ENCODE results near the gene ARFGEF3. TPM values are rescaled to one million over a fixed set of nuclear protein-coding genes. Genes with fewer than 3 reads are reported as not detected.

The ARFGEF3 gene
- total and polyA plus RNA-seq, 2 donors (not counting 1 experiment from before 2014, with no cell fraction given) = not detected

DNA sequence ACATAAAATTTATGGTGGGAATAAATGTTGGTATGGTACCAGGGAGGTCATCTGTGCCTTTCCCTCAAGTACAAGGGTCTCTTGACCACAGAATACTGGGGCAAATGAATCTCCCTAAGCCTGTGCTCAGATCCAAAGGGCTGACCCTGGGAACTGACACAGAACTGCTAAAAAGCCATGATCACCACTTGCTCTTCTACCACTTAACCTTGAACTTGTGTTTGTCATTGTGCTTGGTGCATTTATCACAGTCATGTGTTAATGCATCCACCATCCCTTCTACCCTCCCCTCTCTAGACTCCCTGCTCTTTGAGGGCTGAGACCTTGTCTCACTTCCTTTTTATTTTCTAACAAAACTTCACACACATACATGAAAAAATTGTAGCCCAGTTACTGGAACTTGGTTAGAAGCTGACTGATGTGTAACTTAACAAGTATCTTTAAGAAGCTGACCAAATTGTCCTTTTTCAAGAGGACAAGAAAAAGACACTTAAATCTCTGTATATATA is 102.7 kb downstream of the ARFGEF3 start:
- Histone ChIP-seq H3K9ac (ENCODE audit: low read length) (no peak overlapping the region), H3K4me1 (ENCODE audit: control insufficient read depth in 2 of 2, insufficient read depth in 2 of 2, low read length in 2 of 2) (no peaks in the 10 kb centered on the region), H3K27ac (ENCODE audit: low read length in 2 of 2) (no peak overlapping the region), H3K4me3 (ENCODE audit: control extremely low read depth in 1 of 5, extremely low read depth in 1 of 5, insufficient read depth in 1 of 5, low read depth in 2 of 5, low read length in 4 of 5) (no peak overlapping the region), H3K27me3 (replicated peaks in 1 of 4; ENCODE audit: control extremely low read depth in 1 of 4, control insufficient read depth in 3 of 4, insufficient read depth in 4 of 4, low read length in 3 of 4) (peaks cover 0 to 8% (median 0%) of the 10 kb centered on the region in 4 experiments), H4K20me1 (ENCODE audit: control insufficient read depth, insufficient read depth, low read length, poor library complexity, severe bottlenecking) (no peaks in the 10 kb centered on the region), H2AFZ (ENCODE audit: insufficient read depth, low read depth, low read length, poor library complexity, severe bottlenecking) (no peak overlapping the region), H3K4me2 (replicated peaks; ENCODE audit: low read depth, low read length, poor library complexity, severe bottlenecking) (no peak overlapping the region), H3K79me2 (ENCODE audit: control insufficient read depth, insufficient read depth, low read length) (no peaks in the 10 kb centered on the region), H3K9me3 (ENCODE audit: control extremely low read depth in 1 of 3, control insufficient read depth in 2 of 3, insufficient read depth in 1 of 3, low read length in 2 of 3) (no peaks in the 10 kb centered on the region), H3K36me3 (replicated peaks in 1 of 2; ENCODE audit: control extremely low read depth in 1 of 2, control insufficient read depth in 1 of 2, extremely low read depth in 1 of 2, insufficient read depth in 2 of 2, low read length in 1 of 2) (no peaks in the 10 kb centered on the region)
- Mint-ChIP-seq H3K27me3 (peaks cover 10% of the 10 kb centered on the region), H3K27ac (no peak overlapping the region), H3K4me1 (no peaks in the 10 kb centered on the region), H3K9me3 (ENCODE audit: insufficient read depth) (no peaks in the 10 kb centered on the region), H3K4me3 (no peak overlapping the region)
- intact Hi-C loops (cut with micrococcal nuclease) = no loop called here
- ATAC-seq (ENCODE audit: low read depth) (no peak), DNase-seq (no peak)
- POLR2A ChIA-PET = no interaction called here
- TF ChIP-seq, protein P1, sequence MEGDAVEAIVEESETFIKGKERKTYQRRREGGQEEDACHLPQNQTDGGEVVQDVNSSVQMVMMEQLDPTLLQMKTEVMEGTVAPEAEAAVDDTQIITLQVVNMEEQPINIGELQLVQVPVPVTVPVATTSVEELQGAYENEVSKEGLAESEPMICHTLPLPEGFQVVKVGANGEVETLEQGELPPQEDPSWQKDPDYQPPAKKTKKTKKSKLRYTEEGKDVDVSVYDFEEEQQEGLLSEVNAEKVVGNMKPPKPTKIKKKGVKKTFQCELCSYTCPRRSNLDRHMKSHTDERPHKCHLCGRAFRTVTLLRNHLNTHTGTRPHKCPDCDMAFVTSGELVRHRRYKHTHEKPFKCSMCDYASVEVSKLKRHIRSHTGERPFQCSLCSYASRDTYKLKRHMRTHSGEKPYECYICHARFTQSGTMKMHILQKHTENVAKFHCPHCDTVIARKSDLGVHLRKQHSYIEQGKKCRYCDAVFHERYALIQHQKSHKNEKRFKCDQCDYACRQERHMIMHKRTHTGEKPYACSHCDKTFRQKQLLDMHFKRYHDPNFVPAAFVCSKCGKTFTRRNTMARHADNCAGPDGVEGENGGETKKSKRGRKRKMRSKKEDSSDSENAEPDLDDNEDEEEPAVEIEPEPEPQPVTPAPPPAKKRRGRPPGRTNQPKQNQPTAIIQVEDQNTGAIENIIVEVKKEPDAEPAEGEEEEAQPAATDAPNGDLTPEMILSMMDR (IDR thresholded peaks at IDR 0.05) = no peak
- CTCF ChIA-PET = no interaction called here

DNA sequence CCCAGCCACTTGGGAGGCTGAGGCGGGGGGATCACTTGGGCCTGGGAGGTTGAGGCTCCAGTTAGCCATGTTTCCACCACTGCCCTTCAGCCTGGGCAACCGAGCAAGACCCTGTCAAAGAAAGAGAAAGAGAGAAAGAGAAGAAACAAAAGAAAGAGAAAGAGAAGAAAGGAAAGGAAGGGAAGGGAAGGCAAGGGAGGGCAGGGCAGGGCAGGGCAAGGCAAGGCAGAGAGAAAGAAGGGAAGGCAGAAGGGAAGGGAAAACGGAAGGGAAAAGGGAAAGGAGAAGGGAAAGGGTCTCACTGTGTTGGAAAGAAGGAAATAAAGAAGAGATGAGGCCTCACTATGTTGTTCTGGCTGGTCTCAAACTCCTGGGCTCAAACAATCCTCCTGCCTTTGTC is 104.4 kb downstream of the ARFGEF3 start:
- Mint-ChIP-seq H3K27me3 (peaks cover 16% of the 10 kb centered on the region), H3K4me1 (no peaks in the 10 kb centered on the region), H3K27ac (no peak overlapping the region), H3K4me3 (no peak overlapping the region), H3K9me3 (ENCODE audit: insufficient read depth) (no peaks in the 10 kb centered on the region)
- intact Hi-C loops (cut with micrococcal nuclease) = no loop called here
- no peak overlapping the region for H2AFZ ChIP-seq (ENCODE audit: insufficient read depth, low read depth, low read length, poor library complexity, severe bottlenecking)
- H3K4me3 ChIP-seq (ENCODE audit: control extremely low read depth in 1 of 5, extremely low read depth in 1 of 5, insufficient read depth in 1 of 5, low read depth in 2 of 5, low read length in 4 of 5) = no peak overlapping the region
- no peak overlapping the region for H3K27ac ChIP-seq (ENCODE audit: low read length in 2 of 2)
- H3K79me2 ChIP-seq (ENCODE audit: control insufficient read depth, insufficient read depth, low read length) = no peaks in the 10 kb centered on the region
- ATAC-seq (ENCODE audit: low read depth) (no peak), DNase-seq (no peak)
- H3K36me3 ChIP-seq (replicated peaks in 1 of 2; ENCODE audit: control extremely low read depth in 1 of 2, control insufficient read depth in 1 of 2, extremely low read depth in 1 of 2, insufficient read depth in 2 of 2, low read length in 1 of 2) = no peaks in the 10 kb centered on the region
- peaks cover 0 to 11% (median 2%) of the 10 kb centered on the region in 4 experiments for H3K27me3 ChIP-seq (replicated peaks in 1 of 4; ENCODE audit: control extremely low read depth in 1 of 4, control insufficient read depth in 3 of 4, insufficient read depth in 4 of 4, low read length in 3 of 4)
- CTCF ChIA-PET = no interaction called here
- no peaks in the 10 kb centered on the region for H3K9me3 ChIP-seq (ENCODE audit: control extremely low read depth in 1 of 3, control insufficient read depth in 2 of 3, insufficient read depth in 1 of 3, low read length in 2 of 3)
- 83% methylated on average over 1 of the region's 3 CpGs for WGBS (ENCODE audit: insufficient coverage)
- TF ChIP-seq, protein P1 (IDR thresholded peaks at IDR 0.05) = no peak
- TF ChIP-seq EZH2 (IDR thresholded peaks at IDR 0.05; ENCODE audit: borderline replicate concordance, insufficient read depth, low read depth, low read length, poor library complexity, severe bottlenecking) = no peak
- POLR2A ChIA-PET = no interaction called here
- H3K4me2 ChIP-seq (replicated peaks; ENCODE audit: low read depth, low read length, poor library complexity, severe bottlenecking) = no peak overlapping the region
- H3K4me1 ChIP-seq (ENCODE audit: control insufficient read depth in 2 of 2, insufficient read depth in 2 of 2, low read length in 2 of 2) = no peaks in the 10 kb centered on the region
- no peaks in the 10 kb centered on the region for H4K20me1 ChIP-seq (ENCODE audit: control insufficient read depth, insufficient read depth, low read length, poor library complexity, severe bottlenecking)
- H3K9ac ChIP-seq (ENCODE audit: low read length) = no peak overlapping the region
